ENCODE results near the gene IFNAR1. TPM values are rescaled to one million over a fixed set of nuclear protein-coding genes. Genes with fewer than 3 reads are reported as not detected.

The IFNAR1 gene
- total and polyA plus RNA-seq, 9 of the 15 experiments (the other 6 are each of a cell fraction or from before 2014, with no cell fraction given), result 8.6 to 31.8 (median 14.8) TPM

GRCh38 chr21:33293811-33294216, 31.0 kb upstream of the IFNAR1 start:
- DNase-seq (ENCODE audit: extremely low read depth in 1 of 4, low spot score in 3 of 4), result no peak
- no peak overlapping the region for H3K9ac ChIP-seq (ENCODE audit: insufficient read depth in 1 of 2, low read depth in 2 of 2, low read length in 2 of 2)
- ATAC-seq, result no peak
- no peaks in the 10 kb centered on the region for H3K79me2 ChIP-seq (ENCODE audit: control insufficient read depth, insufficient read depth, low read length)
- no peak overlapping the region for H3K4me3 ChIP-seq
- intact Hi-C loops (cut with micrococcal nuclease), result no loop called here
- TF ChIP-seq ZNF253 (CRISPR knock-in tag; conservative IDR thresholded peaks at IDR 0.05), result no peak
- no peak for TF ChIP-seq TAF7 (tag; IDR thresholded peaks at IDR 0.05)
- TF ChIP-seq FOXM1 (IDR thresholded peaks at IDR 0.05; ENCODE audit: low read depth), result no peak
- TF ChIP-seq FOXM1 (CRISPR knock-in tag; IDR thresholded peaks at IDR 0.05; ENCODE audit: low read depth), result no peak
- TF ChIP-seq RAD21 (CRISPR knock-in tag; conservative IDR thresholded peaks at IDR 0.05 in 1 of 2, IDR thresholded peaks at IDR 0.05 in 1 of 2), result no peak
- TF ChIP-seq NUFIP1 (IDR thresholded peaks at IDR 0.05; ENCODE audit: partially characterized antibody), result no peak
- no peaks in the 10 kb centered on the region for H3K27me3 ChIP-seq (ENCODE audit: control insufficient read depth in 2 of 2, insufficient read depth in 2 of 2, low read length in 2 of 2)
- 39% methylated on average over 7 of the region's 7 CpGs for WGBS (ENCODE audit: insufficient coverage, low coverage, missing lambda C conversion rate)
- FAIRE-seq, result no peak
- H4K20me1 ChIP-seq (replicated peaks; ENCODE audit: control insufficient read depth, insufficient read depth, low read length), result no peaks in the 10 kb centered on the region
- in situ Hi-C loops (cut with MboI), result no loop called here
- POLR2A ChIA-PET, result interaction anchor here (0.6 to 1.3 kb wide), 3 partner anchors 8 to 15 kb away, joined by 3 to 5 read pairs (median 3); no protein-coding TSS in a partner anchor
- H3K9me1 ChIP-seq (ENCODE audit: control insufficient read depth, insufficient read depth, low read length), result no peaks in the 10 kb centered on the region
- no peak overlapping the region for H3K4me2 ChIP-seq (ENCODE audit: insufficient read depth, low read length)
- H3K9me3 ChIP-seq (replicated peaks; ENCODE audit: control insufficient read depth, insufficient read depth, low read depth, low read length), result no peaks in the 10 kb centered on the region
- peaks cover 12% of the 10 kb centered on the region; the same call in 2 of the 3 replicates for H3K36me3 ChIP-seq (ENCODE audit: control insufficient read depth, insufficient read depth, low read length)
- no peak overlapping the region for H3K27ac ChIP-seq (ENCODE audit: extremely low read depth, low read depth, low read length)
- CTCF ChIA-PET (ENCODE audit: low intra/inter-chr PET ratio), result no interaction called here
- H3K4me1 ChIP-seq (replicated peaks in 1 of 2; ENCODE audit: control insufficient read depth in 2 of 2, insufficient read depth in 2 of 2, low read length in 2 of 2), result peaks cover 0 to 8% of the 10 kb centered on the region in 2 experiments; a peak in 1 of 5 replicates
- no peak overlapping the region for H2AFZ ChIP-seq (ENCODE audit: low read depth, low read length)
- no TSS peak for BruUV-seq (replicated peaks)

- H3K9me3 ChIP-seq (replicated peaks; ENCODE audit: control insufficient read depth, insufficient read depth, low read depth, low read length), result no peaks in the 10 kb centered on the region
- H3K27me3 ChIP-seq (ENCODE audit: control insufficient read depth in 2 of 2, insufficient read depth in 2 of 2, low read length in 2 of 2), result no peaks in the 10 kb centered on the region
- CTCF ChIA-PET (ENCODE audit: low intra/inter-chr PET ratio), result interaction anchor here (0.7 kb wide), 1 partner anchor 48 kb away, joined by 3 read pairs; no protein-coding TSS in a partner anchor
- intact Hi-C loops (cut with micrococcal nuclease), result no loop called here
- peak overlapping the region in 1 of 2 experiments; percentile 31; a peak in 1 of 4 replicates for H3K9ac ChIP-seq (ENCODE audit: insufficient read depth in 1 of 2, low read depth in 2 of 2, low read length in 2 of 2)
- DNase-seq (ENCODE audit: extremely low read depth in 1 of 4, low spot score in 3 of 4), result no peak
- no peak for ATAC-seq
- H3K4me1 ChIP-seq (replicated peaks in 1 of 2; ENCODE audit: control insufficient read depth in 2 of 2, insufficient read depth in 2 of 2, low read length in 2 of 2), result peaks cover 2 to 14% of the 10 kb centered on the region in 2 experiments; a peak in 4 of 5 replicates
- H3K4me3 ChIP-seq, result no peak overlapping the region
- peaks cover 6% of the 10 kb centered on the region; the same call in 2 of the 3 replicates for H3K36me3 ChIP-seq (ENCODE audit: control insufficient read depth, insufficient read depth, low read length)
- in situ Hi-C loops (cut with MboI), result no loop called here
- H3K9me1 ChIP-seq (ENCODE audit: control insufficient read depth, insufficient read depth, low read length), result no peaks in the 10 kb centered on the region
- H4K20me1 ChIP-seq (replicated peaks; ENCODE audit: control insufficient read depth, insufficient read depth, low read length), result no peaks in the 10 kb centered on the region
- no peak overlapping the region for H3K27ac ChIP-seq (ENCODE audit: extremely low read depth, low read depth, low read length)
- H3K79me2 ChIP-seq (ENCODE audit: control insufficient read depth, insufficient read depth, low read length), result no peaks in the 10 kb centered on the region
- no peak overlapping the region for H3K4me2 ChIP-seq (ENCODE audit: insufficient read depth, low read length)
- WGBS (ENCODE audit: insufficient coverage, low coverage, missing lambda C conversion rate), result 84% methylated on average over 6 of the region's 6 CpGs
- POLR2A ChIA-PET, result interaction anchor here (0.6 to 3.8 kb wide), 4 partner anchors 10 to 15 kb away, joined by 3 to 12 read pairs (median 4); no protein-coding TSS in a partner anchor
- no peak overlapping the region for H2AFZ ChIP-seq (ENCODE audit: low read depth, low read length)
- BruUV-seq (replicated peaks), result no TSS peak
- FAIRE-seq, result no peak
- TF ChIP-seq FOSL1 (tag; conservative IDR thresholded peaks at IDR 0.05) (no peak), CUX1 (CRISPR knock-in tag; IDR thresholded peaks at IDR 0.05) (no peak), RBM34 (IDR thresholded peaks at IDR 0.05; ENCODE audit: borderline replicate concordance, insufficient read depth, low read length) (no peak)
Measured at GRCh38 chr21:33296156-33296555, 28.6 kb upstream of the IFNAR1 start.
